ENCODE measurements around the gene CCDC171.

- no peak for TF ChIP-seq CTCF (IDR thresholded peaks at IDR 0.05; ENCODE audit: low read depth, low read length, missing input control)
- no peak for TF ChIP-seq FOXA2 (IDR thresholded peaks at IDR 0.05)
- TF ChIP-seq MAX (IDR thresholded peaks at IDR 0.05): no peak
- TF ChIP-seq JUND (IDR thresholded peaks at IDR 0.05): no peak
- TF ChIP-seq RAD21 (IDR thresholded peaks at IDR 0.05): no peak
- TF ChIP-seq GABPA (IDR thresholded peaks at IDR 0.05 in 1 of 2, conservative IDR thresholded peaks at IDR 0.05 in 1 of 2): no peak
- TF ChIP-seq ATF3 (IDR thresholded peaks at IDR 0.05): no peak
- no peak for TF ChIP-seq RXRA (IDR thresholded peaks at IDR 0.05)
Observed at GRCh38 chr9:15935661-15936305, 382.9 kb downstream of the CCDC171 start.

Data from liver (tissue), 3 donors.